IPS-18c (cell line): ENCODE measurements around the gene SEMA7A.

Experiments
- H3K4me3 ChIP-seq: 2 replicates; pipeline ENCODE4 v1.7.0; 2013; ENCODE audit warnings: low read depth, mild to moderate bottlenecking, low read length, moderate library complexity; ENCODE audit not compliant: insufficient read depth
- H3K9me3 ChIP-seq: one replicate; pipeline ENCODE4 v1.6.1; 2013; ENCODE audit warnings: mild to moderate bottlenecking, low read length, moderate library complexity; ENCODE audit not compliant: control insufficient read depth, insufficient read depth

SEMA7A gene

GRCh38 chr15:74454764-74455500, 21.2 kb upstream of the SEMA7A start:
- Histone ChIP-seq H3K9me3 (no peaks in the 10 kb centered on the region), H3K4me3 (no peak overlapping the region)

GRCh38 chr15:74453925-74454763, 20.4 kb upstream of the SEMA7A start:
- no peak overlapping the region for H3K4me3 ChIP-seq
- no peaks in the 10 kb centered on the region for H3K9me3 ChIP-seq

GRCh38 chr15:74451861-74452835, 18.4 kb upstream of the SEMA7A start:
- Histone ChIP-seq H3K9me3 (no peaks in the 10 kb centered on the region), H3K4me3 (no peak overlapping the region)

GRCh38 chr15:74451322-74451721, 17.6 kb upstream of the SEMA7A start:
- no peaks in the 10 kb centered on the region for H3K9me3 ChIP-seq
- no peak overlapping the region for H3K4me3 ChIP-seq

- Histone ChIP-seq H3K9me3 (no peaks in the 10 kb centered on the region), H3K4me3 (no peak overlapping the region)
These were observed 16.0 kb upstream of the SEMA7A start for GRCh38 chr15:74449643-74450205.

GRCh38 chr15:74449095-74449494, 15.3 kb upstream of the SEMA7A start:
- no peak overlapping the region for H3K4me3 ChIP-seq

GRCh38 chr15:74445816-74446763, 12.3 kb upstream of the SEMA7A start:
- H3K9me3 ChIP-seq = no peaks in the 10 kb centered on the region
- no peak overlapping the region for H3K4me3 ChIP-seq

More at GRCh38 chr15:74449095-74449494, 15.3 kb upstream of the SEMA7A start:
- no peaks in the 10 kb centered on the region for H3K9me3 ChIP-seq

- Histone ChIP-seq H3K4me3 (no peak overlapping the region), H3K9me3 (no peaks in the 10 kb centered on the region)
These were observed 10.6 kb upstream of the SEMA7A start for GRCh38 chr15:74444106-74445062.

GRCh38 chr15:74443100-74443909, 9.5 kb upstream of the SEMA7A start:
- H3K4me3 ChIP-seq = no peak overlapping the region
- H3K9me3 ChIP-seq = no peaks in the 10 kb centered on the region

GRCh38 chr15:74442604-74443003, 8.8 kb upstream of the SEMA7A start:
- no peaks in the 10 kb centered on the region for H3K9me3 ChIP-seq
- no peak overlapping the region for H3K4me3 ChIP-seq

GRCh38 chr15:74442063-74442462, 8.3 kb upstream of the SEMA7A start:
- H3K9me3 ChIP-seq = no peaks in the 10 kb centered on the region
- no peak overlapping the region for H3K4me3 ChIP-seq

GRCh38 chr15:74441248-74441941, 7.6 kb upstream of the SEMA7A start:
- Histone ChIP-seq H3K4me3 (no peak overlapping the region), H3K9me3 (no peaks in the 10 kb centered on the region)

- H3K4me3 ChIP-seq = no peak overlapping the region
- H3K9me3 ChIP-seq = no peaks in the 10 kb centered on the region
These were observed 5.1 kb upstream of the SEMA7A start for GRCh38 chr15:74438721-74439316.

GRCh38 chr15:74438206-74438605, 4.4 kb upstream of the SEMA7A start:
- Histone ChIP-seq H3K9me3 (no peaks in the 10 kb centered on the region), H3K4me3 (no peak overlapping the region)
